MM.1S (cell line): Measurements from ENCODE around the gene KXD1.

Experiments
- DNase-seq: peaks from one replicate; pipeline ENCODE4 v3.0.0-alpha.2; 2015
- H2AFZ ChIP-seq: fragments of 300-600 bp; sonication (generic); 2 replicates; pipeline ENCODE4 v1.6.0; 2016; ENCODE audit warnings: antibody characterized with exemption, low read length
- H3F3A ChIP-seq: fragments of 300-600 bp; sonication (generic); 2 replicates; pipeline ENCODE4 v1.6.1; 2016; ENCODE audit warnings: mild to moderate bottlenecking, antibody characterized with exemption, low read length, moderate library complexity, mixed read lengths; ENCODE audit not compliant: insufficient read depth
- H3K27ac ChIP-seq: fragments of 300-600 bp; sonication (generic); 2 replicates; pipeline ENCODE4 v1.5.1; 2016; ENCODE audit warnings: mild to moderate bottlenecking, low read length
- H3K27me3 ChIP-seq: fragments of 300-600 bp; sonication (generic); replicated peaks from 2 replicates; pipeline ENCODE4 v1.6.0; 2016; ENCODE audit warnings: low read length; ENCODE audit not compliant: insufficient read depth
- H3K36me3 ChIP-seq: fragments of 300-600 bp; sonication (generic); replicated peaks from 2 replicates; pipeline ENCODE4 v1.6.1; 2016; ENCODE audit warnings: mild to moderate bottlenecking, low read length, mixed read lengths; ENCODE audit not compliant: insufficient read depth
- H3K4me1 ChIP-seq: fragments of 300-600 bp; sonication (generic); 2 replicates; pipeline ENCODE4 v1.6.1; 2016; ENCODE audit warnings: low read length, mixed read lengths
- H3K4me2 ChIP-seq: fragments of 300-600 bp; sonication (generic); 2 replicates; pipeline ENCODE4 v1.6.0; 2016; ENCODE audit warnings: low read depth, low read length
- H3K4me3 ChIP-seq: fragments of 300-600 bp; sonication (generic); 2 replicates; pipeline ENCODE4 v1.5.1; 2016; ENCODE audit warnings: low read length, mixed read lengths
- H3K79me2 ChIP-seq: fragments of 300-600 bp; sonication (generic); 2 replicates; pipeline ENCODE4 v1.6.1; 2016; ENCODE audit warnings: mixed run types, low read length, mixed read lengths
- H3K9ac ChIP-seq: fragments of 300-600 bp; sonication (generic); 2 replicates; pipeline ENCODE4 v1.6.1; 2016; ENCODE audit warnings: low read length, mixed read lengths
- H3K9me2 ChIP-seq: fragments of 300-600 bp; sonication (generic); replicated peaks from 2 replicates; pipeline ENCODE4 v1.6.1; 2016; ENCODE audit warnings: mild to moderate bottlenecking, low read length, mixed read lengths; ENCODE audit not compliant: insufficient read depth
- H3K9me3 ChIP-seq: fragments of 300-600 bp; sonication (generic); replicated peaks from 2 replicates; pipeline ENCODE4 v1.6.1; 2016; ENCODE audit warnings: mild to moderate bottlenecking, low read length, mixed read lengths; ENCODE audit not compliant: insufficient read depth
- H4K20me1 ChIP-seq: fragments of 300-600 bp; sonication (generic); 2 replicates; pipeline ENCODE4 v1.6.1; 2016; ENCODE audit warnings: mild to moderate bottlenecking, low read length, moderate library complexity, mixed read lengths; ENCODE audit not compliant: insufficient read depth
- CTCF ChIP-seq: fragments of 300-600 bp; sonication (generic); IDR thresholded peaks from 2 replicates; pipeline ENCODE4 v1.5.1; 2016; ENCODE audit warnings: antibody characterized with exemption, low read length, mixed read lengths
- EZH2 ChIP-seq: fragments of 300-600 bp; sonication (generic); optimal IDR thresholded peaks from 2 replicates; pipeline ENCODE3; 2017; ENCODE audit warnings: low read depth, mild to moderate bottlenecking, antibody characterized with exemption, low read length, mixed read lengths
- EZH2phosphoT487 ChIP-seq: fragments of 300-600 bp; sonication (generic); IDR thresholded peaks from 2 replicates; pipeline ENCODE4 v1.6.1; 2018; ENCODE audit warnings: antibody characterized with exemption, low read length

KXD1 gene

GRCh38 chr19:18595475-18595874 lies 37.8 kb downstream of the KXD1 start:
- Histone ChIP-seq H3K9me2 (no peaks in the 10 kb centered on the region), H3K9ac (no peak overlapping the region), H3K79me2 (peaks cover 6% of the 10 kb centered on the region), H3F3A (peaks cover 3% of the 10 kb centered on the region; the same call in 1 of the 2 replicates), H4K20me1 (no peaks in the 10 kb centered on the region), H3K36me3 (0 out of 2 replicates have a peak, but pooled peaks cover 5% of the 10 kb centered on the region), H2AFZ (no peak overlapping the region), H3K9me3 (no peaks in the 10 kb centered on the region), H3K4me1 (no peaks in the 10 kb centered on the region; the same call in 1 of the 2 replicates), H3K27ac (no peak overlapping the region), H3K4me3 (no peak overlapping the region), H3K27me3 (peaks cover 33% of the 10 kb centered on the region), H3K4me2 (no peak overlapping the region)
- no peak for TF ChIP-seq CTCF
- no peak for TF ChIP-seq EZH2
- TF ChIP-seq EZH2phosphoT487, result no peak
- DNase-seq, result no peak

DNA sequence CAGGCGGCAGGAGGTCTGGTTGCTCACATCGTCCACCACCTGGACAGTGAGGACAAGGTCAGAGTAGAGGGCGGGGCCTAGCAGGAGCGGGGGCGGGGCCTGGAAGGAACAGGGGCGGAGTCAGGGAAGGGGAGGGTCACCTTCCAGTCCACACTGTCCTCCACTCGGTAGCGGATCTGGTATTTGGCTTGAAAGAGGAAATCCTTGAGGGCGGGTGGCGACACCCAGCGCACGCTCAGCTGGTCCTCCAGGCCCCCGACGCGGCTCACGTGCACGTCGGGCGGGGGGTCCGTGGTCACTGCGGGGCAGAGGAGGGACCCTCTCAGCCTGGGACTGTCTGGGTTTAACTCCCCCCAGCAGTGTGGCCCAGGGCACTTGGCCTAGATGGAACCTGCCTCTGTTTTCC lies 39.1 kb downstream of the KXD1 start:
- Histone ChIP-seq H3K79me2 (no peaks in the 10 kb centered on the region; the same call in 1 of the 2 replicates), H3F3A (peaks cover 3% of the 10 kb centered on the region; the same call in 1 of the 2 replicates), H3K27ac (no peak overlapping the region), H3K36me3 (no peaks in the 10 kb centered on the region), H4K20me1 (no peaks in the 10 kb centered on the region), H2AFZ (no peak overlapping the region), H3K9me3 (no peaks in the 10 kb centered on the region), H3K4me3 (no peak overlapping the region), H3K9ac (no peak overlapping the region), H3K4me1 (no peaks in the 10 kb centered on the region; the same call in 1 of the 2 replicates), H3K27me3 (peaks cover 44% of the 10 kb centered on the region), H3K9me2 (no peaks in the 10 kb centered on the region), H3K4me2 (no peak overlapping the region)
- DNase-seq, result no peak
- TF ChIP-seq EZH2phosphoT487, result no peak
- no peak for TF ChIP-seq CTCF
- no peak for TF ChIP-seq EZH2

DNA sequence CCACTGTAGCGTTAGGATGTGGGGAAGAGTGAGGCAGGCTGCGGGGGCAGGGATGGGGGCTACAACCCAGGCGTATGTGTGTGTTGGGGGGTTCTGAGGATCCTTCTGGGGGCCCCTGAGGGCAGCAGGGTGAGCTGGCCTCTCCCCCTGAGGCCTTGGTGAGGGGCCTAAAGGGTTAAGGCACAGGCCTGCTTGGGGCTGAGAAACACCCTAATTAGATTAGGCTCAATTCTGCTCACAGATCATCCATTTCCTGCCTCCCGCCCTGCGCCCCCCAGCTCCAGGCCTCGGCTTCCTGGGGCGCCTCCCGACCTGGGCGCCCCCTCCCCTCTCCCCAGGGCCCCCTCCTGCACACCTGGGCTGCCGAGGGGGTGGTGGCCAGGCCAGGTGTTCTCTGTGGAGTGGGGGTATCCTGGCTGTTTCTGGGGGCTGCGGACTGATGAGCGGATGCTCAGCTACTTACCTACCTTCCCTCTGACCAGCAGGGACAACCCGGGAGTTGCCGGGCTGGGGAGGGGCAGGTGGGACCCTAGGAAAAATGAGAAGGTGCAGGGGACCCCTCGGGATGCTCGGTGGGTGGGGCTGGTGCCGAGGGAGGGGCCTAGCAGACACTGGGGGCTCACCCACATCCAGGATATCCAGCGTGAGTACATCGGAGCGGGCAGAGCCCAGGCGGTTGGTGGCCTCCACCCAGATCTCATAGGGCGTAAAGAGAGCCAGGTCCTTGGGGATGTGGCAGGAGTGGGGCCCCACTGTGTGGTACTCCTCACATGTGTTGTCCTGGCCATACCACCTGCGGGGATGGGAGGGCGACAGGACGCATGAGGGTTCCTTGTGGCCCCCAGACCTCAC lies 40.4 kb downstream of the KXD1 start:
- no peak for DNase-seq
- no peak overlapping the region for H3K4me3 ChIP-seq
- no peak for TF ChIP-seq CTCF
- no peak for TF ChIP-seq EZH2
- TF ChIP-seq EZH2phosphoT487, result no peak
- peaks cover 3% of the 10 kb centered on the region; the same call in 1 of the 2 replicates for H3F3A ChIP-seq
- peaks cover 56% of the 10 kb centered on the region for H3K27me3 ChIP-seq
- no peaks in the 10 kb centered on the region for H3K79me2 ChIP-seq
- no peak overlapping the region for H2AFZ ChIP-seq
- no peaks in the 10 kb centered on the region for H3K36me3 ChIP-seq
- no peak overlapping the region for H3K27ac ChIP-seq
- H3K4me1 ChIP-seq, result no peaks in the 10 kb centered on the region; the same call in 1 of the 2 replicates
- H4K20me1 ChIP-seq, result no peaks in the 10 kb centered on the region
- H3K9me2 ChIP-seq, result no peaks in the 10 kb centered on the region
- H3K4me2 ChIP-seq, result no peak overlapping the region
- H3K9ac ChIP-seq, result no peak overlapping the region
- no peaks in the 10 kb centered on the region for H3K9me3 ChIP-seq
